Prostate gland (tissue), 2 donors: ENCODE measurements around the gene DEFB112. TPM values are rescaled to one million over a fixed set of nuclear protein-coding genes. Genes with fewer than 3 reads are reported as not detected.

Experiments used
- DNase-seq: peaks from one replicate; pipeline ENCODE4 v3.0.0-alpha.2; 2019; ENCODE audit warnings: low spot score
- H3K27ac ChIP-seq, 2 donors: fragments of 200-600 bp; sonication (generic); 2 replicates each; pipeline ENCODE4 v1.5.1; 2017 to 2019
- H3K27me3 ChIP-seq: fragments of 200-600 bp; sonication (generic); replicated peaks from 2 replicates; pipeline ENCODE4 v1.5.1; 2019; ENCODE audit not compliant: insufficient read depth
- H3K36me3 ChIP-seq, 2 donors: fragments of 200-600 bp; sonication (generic); 1 replicate in 1 of 2; 2 replicates in 1 of 2; pipeline versions ENCODE4 v1.5.1 to v1.8.1; 2017 to 2019
- H3K4me1 ChIP-seq: fragments of 200-600 bp; sonication (generic); replicated peaks from 2 replicates; pipeline ENCODE4 v1.5.1; 2019
- H3K4me3 ChIP-seq, 2 donors: fragments of 200-600 bp; sonication (generic); 2 replicates each; pipeline ENCODE4 v1.5.1; 2017 to 2019
- H3K9me3 ChIP-seq: fragments of 200-600 bp; sonication (generic); 2 replicates; pipeline ENCODE4 v1.5.1; 2017
- POLR2A ChIP-seq: fragments of 450-650 bp; IDR thresholded peaks from one replicate; pipeline ENCODE4 v1.6.1; 2016; ENCODE audit warnings: antibody characterized with exemption, mild to moderate bottlenecking
- POLR2AphosphoS5 ChIP-seq: sonication (generic); formaldehyde crosslinking; IDR thresholded peaks from one replicate; pipeline ENCODE4 v1.6.1; 2017; ENCODE audit warnings: antibody characterized with exemption
- WGBS: methylation state at CpG from one replicate; pipeline ENCODE4 v1.1.5; 2018; 5-methylcytosine and 5-hydroxymethylcytosine counted together
- intact Hi-C: fragments of 100-400 bp; cut with DNase I; formaldehyde crosslinking; loops from one replicate; pipeline ENCODE4 v1.14.2; 2022
- total RNA-seq, 2 donors: library from RNA; depleted of rRNA; stranded (reverse); fragments of >200 nt; gene quantifications; one replicate each; pipeline ENCODE4 v1.1.0, GENCODE V29; 2016
- TF ChIP-seq, protein P1 (sequence below), 4 experiments: fragments of 200-600 bp in 2 of 4; fragments of 450-650 bp in 2 of 4; sonication (generic) in 2 of 4; IDR thresholded peaks; 1 replicate in 3 of 4; 2 replicates in 1 of 4; pipeline ENCODE4 v1.5.1; 2016 to 2019; ENCODE audit warnings: antibody characterized with exemption in 4 of 4, mild to moderate bottlenecking in 2 of 4, moderate library complexity in 2 of 4

Gene DEFB112, protein sequence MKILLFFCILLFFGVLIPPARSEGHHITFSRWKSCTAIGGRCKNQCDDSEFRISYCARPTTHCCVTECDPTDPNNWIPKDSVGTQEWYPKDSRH
- not detected for total RNA-seq

DNA sequence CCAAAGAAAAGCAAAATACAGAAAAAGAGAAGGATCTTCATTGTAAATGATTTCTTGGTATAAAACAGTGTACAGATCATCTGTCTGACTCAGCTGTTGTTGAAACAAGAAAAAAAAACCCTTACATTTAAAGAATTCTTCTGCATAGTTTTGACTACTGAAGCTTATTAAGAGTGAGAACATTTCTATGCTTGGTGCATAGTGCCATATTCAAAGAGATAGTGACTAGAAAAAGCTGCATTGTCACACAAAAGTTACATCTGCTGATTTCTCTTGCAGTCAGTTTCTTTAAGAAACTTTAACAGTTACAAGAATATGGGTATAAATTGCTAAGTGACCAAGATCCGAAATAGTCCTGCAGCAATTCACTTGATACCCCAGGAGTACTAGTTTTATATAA lies at the start of gene DEFB112:
Gene DEFB112, minus strand, starts transcription at position 101 of the 400 bp plus-strand sequence. Its CDS starts 60 bp downstream, at position 41.
- TF ChIP-seq POLR2A (no peak), POLR2AphosphoS5 (no peak)
- TF ChIP-seq, protein P1, sequence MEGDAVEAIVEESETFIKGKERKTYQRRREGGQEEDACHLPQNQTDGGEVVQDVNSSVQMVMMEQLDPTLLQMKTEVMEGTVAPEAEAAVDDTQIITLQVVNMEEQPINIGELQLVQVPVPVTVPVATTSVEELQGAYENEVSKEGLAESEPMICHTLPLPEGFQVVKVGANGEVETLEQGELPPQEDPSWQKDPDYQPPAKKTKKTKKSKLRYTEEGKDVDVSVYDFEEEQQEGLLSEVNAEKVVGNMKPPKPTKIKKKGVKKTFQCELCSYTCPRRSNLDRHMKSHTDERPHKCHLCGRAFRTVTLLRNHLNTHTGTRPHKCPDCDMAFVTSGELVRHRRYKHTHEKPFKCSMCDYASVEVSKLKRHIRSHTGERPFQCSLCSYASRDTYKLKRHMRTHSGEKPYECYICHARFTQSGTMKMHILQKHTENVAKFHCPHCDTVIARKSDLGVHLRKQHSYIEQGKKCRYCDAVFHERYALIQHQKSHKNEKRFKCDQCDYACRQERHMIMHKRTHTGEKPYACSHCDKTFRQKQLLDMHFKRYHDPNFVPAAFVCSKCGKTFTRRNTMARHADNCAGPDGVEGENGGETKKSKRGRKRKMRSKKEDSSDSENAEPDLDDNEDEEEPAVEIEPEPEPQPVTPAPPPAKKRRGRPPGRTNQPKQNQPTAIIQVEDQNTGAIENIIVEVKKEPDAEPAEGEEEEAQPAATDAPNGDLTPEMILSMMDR (IDR thresholded peaks at IDR 0.05), result no peak

DNA sequence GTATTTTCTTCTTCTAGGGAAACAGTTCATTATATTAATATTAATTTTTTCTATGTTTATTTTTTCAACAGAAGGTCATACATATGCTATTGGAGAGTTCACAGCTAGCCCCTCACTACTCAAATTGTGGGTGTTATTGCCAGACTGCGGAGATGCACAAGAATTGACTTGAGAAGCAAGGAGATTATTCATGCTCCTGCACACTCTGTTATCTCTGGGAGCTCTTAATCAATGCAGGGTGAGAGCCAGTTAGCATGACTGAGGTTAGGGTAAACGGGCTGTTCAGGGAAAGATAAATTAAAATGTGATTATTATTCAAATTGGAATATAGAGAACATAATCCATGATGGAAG lies 48.9 kb upstream of the DEFB112 start:
- intact Hi-C loops, result no loop called here
- no peaks in the 10 kb centered on the region for H3K36me3 ChIP-seq
- H3K4me1 ChIP-seq, result no peaks in the 10 kb centered on the region
- no peak overlapping the region for H3K4me3 ChIP-seq
- H3K27ac ChIP-seq, result no peak overlapping the region
- 50% methylated on average over 2 of the region's 2 CpGs for WGBS
- TF ChIP-seq POLR2A, result no peak
- no peak for TF ChIP-seq POLR2AphosphoS5
- TF ChIP-seq, protein P1 (IDR thresholded peaks at IDR 0.05), result no peak
- no peaks in the 10 kb centered on the region for H3K9me3 ChIP-seq
- DNase-seq, result no peak
- H3K27me3 ChIP-seq, result no peaks in the 10 kb centered on the region

More for the DNA sequence above, at the start of gene DEFB112:
- Histone ChIP-seq H3K4me3 (no peak within 1 kb of the TSS), H3K27ac (no peak within 1 kb of the TSS), H3K4me1 (no peaks in the 10 kb centered on the region), H3K27me3 (no peaks in the 10 kb centered on the region), H3K9me3 (no peaks in the 10 kb centered on the region), H3K36me3 (no peaks in the 10 kb centered on the region)
- DNase-seq, result no peak
- 76% methylated on average over 1 of the region's 1 CpG for WGBS
- intact Hi-C loops, result no loop called here

- no peak overlapping the region for H3K4me3 ChIP-seq
- TF ChIP-seq POLR2AphosphoS5 (no peak), POLR2A (no peak)
- intact Hi-C loops, result no loop called here
- no peaks in the 10 kb centered on the region for H3K9me3 ChIP-seq
- DNase-seq, result no peak
- H3K4me1 ChIP-seq, result no peaks in the 10 kb centered on the region
- no peaks in the 10 kb centered on the region for H3K27me3 ChIP-seq
- no peak overlapping the region for H3K27ac ChIP-seq
- no peaks in the 10 kb centered on the region for H3K36me3 ChIP-seq
- WGBS, result 71% methylated on average over 7 of the region's 7 CpGs
Observed at GRCh38 chr6:50097966-50098640, 48.4 kb upstream of the DEFB112 start.

DNA sequence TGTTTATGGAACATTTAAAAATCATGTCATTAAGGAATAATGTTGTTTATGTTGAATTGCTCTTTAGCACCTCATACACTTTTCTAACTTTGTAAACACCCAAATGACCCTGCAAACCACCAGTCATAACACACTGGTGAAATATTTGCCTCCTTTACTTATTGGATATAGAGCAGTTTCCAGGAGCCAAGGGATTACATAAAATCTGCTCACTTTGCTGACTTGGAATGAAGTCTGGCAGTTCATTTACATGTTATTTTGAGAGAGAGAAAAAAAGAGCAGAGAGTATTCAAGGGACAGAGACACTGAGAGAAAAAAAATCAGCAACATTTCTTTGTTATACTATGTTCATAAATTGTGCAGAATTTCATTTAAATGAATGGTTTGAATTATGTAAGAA lies 46.6 kb upstream of the DEFB112 start:
- intact Hi-C loops, result no loop called here

DNA sequence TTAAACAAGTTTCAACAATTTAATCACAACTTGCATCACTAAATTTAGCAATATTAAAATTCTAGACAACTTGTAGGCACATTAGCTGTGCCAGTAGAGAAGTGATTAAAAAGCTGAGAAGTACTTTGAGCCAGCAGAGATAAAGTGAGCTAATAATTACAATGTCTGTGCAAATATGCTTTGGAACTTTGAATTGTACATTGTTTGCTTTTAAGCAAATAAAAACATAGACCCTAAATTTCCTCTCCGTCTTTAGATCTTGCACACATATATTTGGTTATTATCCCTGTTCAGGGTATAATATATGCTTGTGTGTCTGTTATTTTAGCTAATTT lies 44.2 kb upstream of the DEFB112 start:
- Histone ChIP-seq H3K4me1 (no peaks in the 10 kb centered on the region), H3K27me3 (no peaks in the 10 kb centered on the region), H3K4me3 (no peak overlapping the region), H3K9me3 (no peaks in the 10 kb centered on the region), H3K36me3 (no peaks in the 10 kb centered on the region), H3K27ac (no peak overlapping the region)
- 34% methylated on average over 1 of the region's 1 CpG for WGBS
- no peak for DNase-seq
- intact Hi-C loops, result no loop called here
- TF ChIP-seq POLR2A (no peak), POLR2AphosphoS5 (no peak)
- TF ChIP-seq, protein P1 (IDR thresholded peaks at IDR 0.05), result no peak

More for the DNA sequence above, 46.6 kb upstream of the DEFB112 start:
- TF ChIP-seq, protein P1 (IDR thresholded peaks at IDR 0.05), result no peak
- no peak for TF ChIP-seq POLR2A
- Histone ChIP-seq H3K27me3 (no peaks in the 10 kb centered on the region), H3K9me3 (no peaks in the 10 kb centered on the region), H3K27ac (no peak overlapping the region), H3K4me3 (no peak overlapping the region), H3K36me3 (no peaks in the 10 kb centered on the region), H3K4me1 (no peaks in the 10 kb centered on the region)
- DNase-seq, result no peak
